Panc1 (cell line): Measurements from ENCODE around the gene KIAA1614. TPM values are rescaled to one million over a fixed set of nuclear protein-coding genes. Genes with fewer than 3 reads are reported as not detected.

Experiments used
- ATAC-seq: fragments of 200-7000 bp; cut with Tn5 transposase; 2 replicates; pipeline ENCODE4 v1.9.1; 2020; ENCODE audit warnings: mild to moderate bottlenecking, moderate library complexity
- BruUV-seq: library from RNA; stranded (reverse); fragments of 400-500 nt; replicated peaks from 2 replicates; lab custom pipeline; 2021; lab: Mats Ljungman, UMichigan
- CTCF ChIA-PET: fragments of 300-600 bp; sonication (Branson Sonifier 250); formaldehyde crosslinking; loops from one replicate; lab custom pipeline; 2022; ENCODE audit warnings: antibody characterized with exemption; lab: Charles Lee
- POLR2A ChIA-PET: fragments of 300-600 bp; sonication (Branson Sonifier 250); formaldehyde crosslinking; loops from one replicate; lab custom pipeline; 2022; ENCODE audit warnings: antibody characterized with exemption; lab: Charles Lee
- DNase-seq: peaks from one replicate; pipeline ENCODE4 v3.0.0-alpha.2; 2010; ENCODE audit warnings: low read depth, low spot score
- H3K27ac ChIP-seq: 2 replicates; pipeline ENCODE4 v1.5.1; 2011; ENCODE audit warnings: mild to moderate bottlenecking, low read length, inconsistent platforms
- H3K27me3 ChIP-seq: fragments of 200-500 bp; sonication (Bioruptor generic); 2 replicates; pipeline ENCODE4 v1.6.0; 2014; ENCODE audit warnings: low read length, inconsistent platforms; ENCODE audit not compliant: control insufficient read depth, insufficient read depth
- H3K36me3 ChIP-seq: fragments of 200-500 bp; sonication (Bioruptor generic); 2 replicates; pipeline ENCODE4 v1.5.1; 2014; ENCODE audit warnings: inconsistent platforms, mild to moderate bottlenecking, low read length, moderate library complexity; ENCODE audit not compliant: control insufficient read depth, insufficient read depth
- H3K4me1 ChIP-seq: 2 replicates; pipeline ENCODE4 v1.5.1; 2011; ENCODE audit warnings: inconsistent platforms, mild to moderate bottlenecking, low read length, moderate library complexity; ENCODE audit not compliant: control insufficient read depth, insufficient read depth
- H3K4me3 ChIP-seq, 2 experiments: 2 replicates each; pipeline ENCODE4 v1.5.1; 2011 to 2012; ENCODE audit warnings: low read depth in 2 of 2, low read length in 2 of 2, mild to moderate bottlenecking in 2 of 2, inconsistent platforms in 1 of 2, moderate library complexity in 1 of 2
- H3K9me3 ChIP-seq: fragments of 200-500 bp; sonication (Bioruptor generic); 2 replicates; pipeline ENCODE4 v1.5.1; 2014; ENCODE audit warnings: low read depth, mild to moderate bottlenecking, inconsistent platforms, low read length, moderate library complexity; ENCODE audit not compliant: control insufficient read depth, insufficient read depth
- POLR2AphosphoS5 ChIP-seq: IDR thresholded peaks from 2 replicates; pipeline ENCODE4 v1.6.1; 2012; ENCODE audit warnings: mild to moderate bottlenecking, low read depth, low read length, moderate library complexity
- SIN3A ChIP-seq: IDR thresholded peaks from 2 replicates; pipeline ENCODE4 v1.6.1; 2012; ENCODE audit warnings: low read depth, mild to moderate bottlenecking, low read length, moderate library complexity, borderline replicate concordance; ENCODE audit not compliant: insufficient read depth
- TCF7L2 ChIP-seq: IDR thresholded peaks from 2 replicates; pipeline ENCODE4 v1.6.1; 2011; ENCODE audit warnings: mild to moderate bottlenecking, low read depth, low read length, inconsistent platforms
- in situ Hi-C: cut with HindIII; loops from 2 replicates; pipeline ENCODE4 v1.10.0; 2016; ENCODE audit warnings: low sequenced_read_pairs, low pct_unique_long_range_greater_than_20kb
- intact Hi-C: fragments of 100-400 bp; cut with micrococcal nuclease; formaldehyde crosslinking; loops from one replicate; pipeline ENCODE4 v1.10.0; 2022; ENCODE audit not compliant: unreplicated experiment
- total RNA-seq: library from RNA; stranded (reverse); gene quantifications from one replicate; pipeline ENCODE4 v1.2.1, GENCODE V29; 2021; ENCODE audit not compliant: unreplicated experiment
- TF ChIP-seq, protein P1 (sequence below): fragments of 450-650 bp; IDR thresholded peaks from 2 replicates; pipeline ENCODE4 v1.5.1; 2017; ENCODE audit warnings: mild to moderate bottlenecking
- TF ChIP-seq, protein P2 (sequence below), 2 experiments: IDR thresholded peaks; 2 replicates each; pipeline ENCODE4 v1.6.1; 2011 to 2012; ENCODE audit warnings: low read depth in 2 of 2, control low read depth in 1 of 2, low read length in 1 of 2, mild to moderate bottlenecking in 1 of 2, moderate library complexity in 1 of 2; ENCODE audit not compliant: insufficient read depth in 1 of 2

Gene KIAA1614
- total RNA-seq, 1 experiment from 2014 or later, result 0.80 TPM

DNA sequence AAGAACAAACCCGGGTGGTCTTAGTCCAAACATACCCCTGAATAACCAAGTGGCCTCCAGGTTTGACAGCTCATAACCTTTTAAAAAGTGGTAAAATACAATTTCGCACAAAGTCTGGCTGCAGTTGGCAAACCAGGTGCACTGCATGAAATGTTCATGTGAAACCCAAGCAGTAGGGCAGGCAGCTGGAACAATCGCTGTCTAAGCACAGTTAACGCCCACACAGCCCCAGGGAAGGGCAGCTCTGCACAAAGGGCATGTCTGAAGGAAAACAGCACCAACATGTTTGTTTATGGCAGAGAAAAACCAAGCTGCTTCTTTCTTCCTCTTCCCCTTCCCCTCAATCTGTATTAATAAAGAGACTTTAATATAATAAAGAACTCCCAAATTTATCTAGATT is 49.5 kb downstream of the KIAA1614 start:
- H3K9me3 ChIP-seq, result no peaks in the 10 kb centered on the region
- TF ChIP-seq, protein P1, sequence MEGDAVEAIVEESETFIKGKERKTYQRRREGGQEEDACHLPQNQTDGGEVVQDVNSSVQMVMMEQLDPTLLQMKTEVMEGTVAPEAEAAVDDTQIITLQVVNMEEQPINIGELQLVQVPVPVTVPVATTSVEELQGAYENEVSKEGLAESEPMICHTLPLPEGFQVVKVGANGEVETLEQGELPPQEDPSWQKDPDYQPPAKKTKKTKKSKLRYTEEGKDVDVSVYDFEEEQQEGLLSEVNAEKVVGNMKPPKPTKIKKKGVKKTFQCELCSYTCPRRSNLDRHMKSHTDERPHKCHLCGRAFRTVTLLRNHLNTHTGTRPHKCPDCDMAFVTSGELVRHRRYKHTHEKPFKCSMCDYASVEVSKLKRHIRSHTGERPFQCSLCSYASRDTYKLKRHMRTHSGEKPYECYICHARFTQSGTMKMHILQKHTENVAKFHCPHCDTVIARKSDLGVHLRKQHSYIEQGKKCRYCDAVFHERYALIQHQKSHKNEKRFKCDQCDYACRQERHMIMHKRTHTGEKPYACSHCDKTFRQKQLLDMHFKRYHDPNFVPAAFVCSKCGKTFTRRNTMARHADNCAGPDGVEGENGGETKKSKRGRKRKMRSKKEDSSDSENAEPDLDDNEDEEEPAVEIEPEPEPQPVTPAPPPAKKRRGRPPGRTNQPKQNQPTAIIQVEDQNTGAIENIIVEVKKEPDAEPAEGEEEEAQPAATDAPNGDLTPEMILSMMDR, result no peak
- no peak for TF ChIP-seq SIN3A
- TF ChIP-seq, protein P2, sequence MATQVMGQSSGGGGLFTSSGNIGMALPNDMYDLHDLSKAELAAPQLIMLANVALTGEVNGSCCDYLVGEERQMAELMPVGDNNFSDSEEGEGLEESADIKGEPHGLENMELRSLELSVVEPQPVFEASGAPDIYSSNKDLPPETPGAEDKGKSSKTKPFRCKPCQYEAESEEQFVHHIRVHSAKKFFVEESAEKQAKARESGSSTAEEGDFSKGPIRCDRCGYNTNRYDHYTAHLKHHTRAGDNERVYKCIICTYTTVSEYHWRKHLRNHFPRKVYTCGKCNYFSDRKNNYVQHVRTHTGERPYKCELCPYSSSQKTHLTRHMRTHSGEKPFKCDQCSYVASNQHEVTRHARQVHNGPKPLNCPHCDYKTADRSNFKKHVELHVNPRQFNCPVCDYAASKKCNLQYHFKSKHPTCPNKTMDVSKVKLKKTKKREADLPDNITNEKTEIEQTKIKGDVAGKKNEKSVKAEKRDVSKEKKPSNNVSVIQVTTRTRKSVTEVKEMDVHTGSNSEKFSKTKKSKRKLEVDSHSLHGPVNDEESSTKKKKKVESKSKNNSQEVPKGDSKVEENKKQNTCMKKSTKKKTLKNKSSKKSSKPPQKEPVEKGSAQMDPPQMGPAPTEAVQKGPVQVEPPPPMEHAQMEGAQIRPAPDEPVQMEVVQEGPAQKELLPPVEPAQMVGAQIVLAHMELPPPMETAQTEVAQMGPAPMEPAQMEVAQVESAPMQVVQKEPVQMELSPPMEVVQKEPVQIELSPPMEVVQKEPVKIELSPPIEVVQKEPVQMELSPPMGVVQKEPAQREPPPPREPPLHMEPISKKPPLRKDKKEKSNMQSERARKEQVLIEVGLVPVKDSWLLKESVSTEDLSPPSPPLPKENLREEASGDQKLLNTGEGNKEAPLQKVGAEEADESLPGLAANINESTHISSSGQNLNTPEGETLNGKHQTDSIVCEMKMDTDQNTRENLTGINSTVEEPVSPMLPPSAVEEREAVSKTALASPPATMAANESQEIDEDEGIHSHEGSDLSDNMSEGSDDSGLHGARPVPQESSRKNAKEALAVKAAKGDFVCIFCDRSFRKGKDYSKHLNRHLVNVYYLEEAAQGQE (IDR thresholded peaks at IDR 0.05; ENCODE audit: insufficient read depth in 1 of 2, low read depth in 2 of 2, low read length in 1 of 2), result no peak
- TF ChIP-seq TCF7L2, result no peak
- no peak for TF ChIP-seq POLR2AphosphoS5
- BruUV-seq, result no TSS peak
- no peak for DNase-seq
- H3K36me3 ChIP-seq, result no peaks in the 10 kb centered on the region
- no peaks in the 10 kb centered on the region for H3K27me3 ChIP-seq
- no peak overlapping the region for H3K4me3 ChIP-seq
- no peak for ATAC-seq
- H3K4me1 ChIP-seq, result no peaks in the 10 kb centered on the region
- in situ Hi-C loops, result no loop called here
- ChIA-PET POLR2A (no interaction called here), CTCF (no interaction called here)
- no peak overlapping the region for H3K27ac ChIP-seq
- intact Hi-C loops, result no loop called here

DNA sequence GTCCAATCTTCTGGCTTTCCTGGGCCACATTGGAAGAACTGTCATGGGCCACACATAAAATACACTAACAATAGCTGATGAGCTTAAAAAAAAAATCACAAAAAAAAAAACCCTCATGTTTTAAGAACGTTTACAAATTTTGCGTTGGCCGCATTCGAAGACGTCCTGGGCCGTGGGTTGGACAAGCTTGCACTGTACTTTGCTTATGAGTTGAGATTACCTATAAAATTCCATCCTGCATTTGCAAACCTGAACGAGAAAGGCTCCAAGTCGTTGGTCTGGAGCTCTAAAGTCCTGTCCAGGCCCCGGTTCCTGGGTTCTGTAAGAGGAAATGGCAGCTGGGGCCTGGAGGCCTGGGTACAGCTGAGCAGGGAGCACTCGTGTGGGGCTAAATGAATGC is 51.4 kb downstream of the KIAA1614 start:
- TF ChIP-seq TCF7L2 (no peak), POLR2AphosphoS5 (no peak), SIN3A (no peak)
- TF ChIP-seq, protein P1, result no peak
- TF ChIP-seq, protein P2 (IDR thresholded peaks at IDR 0.05; ENCODE audit: insufficient read depth in 1 of 2, low read depth in 2 of 2, low read length in 1 of 2), result no peak
- intact Hi-C loops, result no loop called here
- ATAC-seq (no peak), DNase-seq (no peak)
- BruUV-seq, result no TSS peak
- Histone ChIP-seq H3K27me3 (no peaks in the 10 kb centered on the region), H3K36me3 (no peaks in the 10 kb centered on the region), H3K9me3 (no peaks in the 10 kb centered on the region), H3K27ac (no peak overlapping the region), H3K4me3 (no peak overlapping the region), H3K4me1 (no peaks in the 10 kb centered on the region)
- ChIA-PET CTCF (no interaction called here), POLR2A (interaction anchor here (0.7 kb wide), 1 partner anchor 27 kb away, joined by 3 read pairs; no protein-coding TSS in a partner anchor)
- in situ Hi-C loops, result no loop called here
